T follicular helper cell (primary cell): ENCODE results near the gene GALNT12.

Experiments used
- DNase-seq: peaks from one replicate; pipeline ENCODE4 v3.0.0-alpha.2; 2020; ENCODE audit warnings: low read depth

The GALNT12 gene

DNA sequence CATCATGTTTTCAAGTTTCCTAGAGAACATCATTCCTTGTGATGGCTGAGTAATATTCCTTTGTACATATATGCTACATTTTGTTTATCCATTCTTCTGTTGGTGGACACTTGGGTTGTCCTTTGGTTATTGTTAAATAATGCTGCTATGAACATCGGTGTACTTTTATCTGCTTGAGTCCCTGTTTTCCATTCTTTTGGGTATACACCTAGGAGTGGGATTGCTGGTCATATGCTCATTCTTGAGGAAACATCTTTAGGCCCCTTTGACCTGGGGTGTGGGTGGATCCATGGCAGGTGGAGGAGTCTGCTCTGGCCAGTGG is 25.3 kb downstream of the GALNT12 start:
- DNase-seq: no peak

- DNase-seq: no peak
Measured at GRCh38 chr9:98833090-98833956, 25.9 kb downstream of the GALNT12 start.

DNA sequence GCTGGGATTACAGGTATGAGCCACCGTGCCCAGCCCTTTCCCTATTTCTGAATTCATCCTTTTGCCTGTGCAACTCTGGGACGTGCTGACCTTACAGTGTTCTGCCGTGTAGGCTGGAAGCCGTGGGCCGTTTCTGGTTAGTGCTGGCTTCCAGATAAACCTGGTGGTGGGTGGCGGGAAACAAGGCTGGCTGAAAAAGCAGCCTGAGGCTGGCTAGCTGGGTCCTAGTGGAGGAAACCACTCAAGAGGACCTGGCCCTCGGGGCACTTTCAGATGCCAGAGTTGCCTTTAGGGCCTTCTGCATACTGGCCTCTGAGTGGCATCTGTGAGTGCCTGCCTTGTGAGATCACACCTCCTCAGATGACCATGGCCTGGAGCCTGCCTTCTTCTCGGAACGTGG is 26.9 kb downstream of the GALNT12 start:
- DNase-seq: no peak

DNA sequence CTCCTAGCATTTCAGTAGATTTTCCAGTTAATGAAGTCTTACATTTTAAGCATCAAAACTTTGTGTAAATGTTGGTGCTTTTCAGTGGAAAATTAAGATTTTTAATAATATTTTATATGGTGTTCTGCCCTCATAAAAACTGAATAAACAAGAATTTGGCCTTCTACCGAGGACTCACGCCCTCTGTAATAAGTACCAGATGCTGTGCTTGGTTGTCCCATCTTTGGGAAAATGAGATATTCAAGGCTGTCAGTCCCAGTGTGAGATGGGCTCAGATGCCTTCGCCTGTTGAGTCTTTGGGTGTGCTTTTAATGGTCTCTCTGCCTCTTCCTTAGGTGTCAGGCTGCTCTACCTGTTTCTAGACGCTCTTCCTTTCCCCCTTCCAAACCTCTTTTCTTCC is 28.7 kb downstream of the GALNT12 start:
- no peak for DNase-seq

GRCh38 chr9:98837516-98837915 is 30.0 kb downstream of the GALNT12 start:
- DNase-seq: no peak

- no peak for DNase-seq
Measured at GRCh38 chr9:98838155-98838867, 30.8 kb downstream of the GALNT12 start.

DNA sequence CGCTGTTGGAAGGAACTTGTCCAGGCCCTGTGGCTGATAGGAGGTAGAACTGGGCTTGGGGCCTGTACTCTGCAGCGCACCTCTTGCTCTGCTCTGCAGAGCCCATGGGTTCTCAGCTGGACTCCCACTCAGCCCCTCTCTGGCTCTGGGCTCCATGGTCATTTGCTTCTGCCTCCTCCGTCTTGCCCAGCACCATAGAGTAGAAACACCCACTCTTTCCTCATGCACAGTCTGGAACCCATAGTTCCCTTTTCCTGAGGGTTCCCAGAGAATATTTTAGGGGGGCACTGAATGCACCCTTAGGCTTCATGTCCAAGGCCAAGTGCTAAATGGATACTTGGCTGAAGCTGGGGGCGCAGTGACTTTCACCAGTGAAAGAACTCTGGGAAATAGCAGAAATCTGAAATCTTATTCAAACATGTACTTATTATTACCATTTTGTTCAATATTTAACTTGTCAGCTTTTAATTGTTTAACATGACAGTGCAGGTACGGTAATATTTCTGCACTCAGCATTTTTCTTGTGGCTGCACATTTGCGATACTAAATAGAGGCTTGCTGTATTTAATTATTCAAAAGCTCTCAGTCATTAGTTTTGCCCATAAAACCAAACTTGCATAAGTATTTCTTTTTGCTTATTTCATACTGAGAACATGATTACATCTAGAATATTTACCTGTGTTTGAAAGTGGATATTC is 31.5 kb downstream of the GALNT12 start:
- no peak for DNase-seq

GRCh38 chr9:98839724-98840123 is 32.3 kb downstream of the GALNT12 start:
- DNase-seq: no peak

DNA sequence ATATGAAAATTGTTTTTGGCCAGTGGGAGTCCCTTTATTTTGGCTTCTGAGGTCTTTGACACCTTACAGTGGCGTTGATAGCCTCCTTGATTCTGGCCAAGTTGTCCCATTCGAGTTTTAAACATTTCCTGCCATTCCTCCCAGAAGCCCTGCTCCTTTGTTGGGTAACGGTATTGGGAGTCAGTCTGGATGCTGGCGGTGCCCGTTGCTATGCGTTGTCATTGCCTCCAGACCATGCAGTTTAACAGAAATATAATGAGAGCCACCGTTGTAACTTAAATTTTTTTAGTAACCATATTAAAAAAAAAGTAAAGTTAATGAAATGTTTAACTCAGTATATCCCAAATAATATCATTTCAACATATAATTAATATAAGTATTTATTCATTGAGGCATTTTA is 35.0 kb downstream of the GALNT12 start:
- no peak for DNase-seq

- no peak for DNase-seq
Measured at GRCh38 chr9:98846081-98846480, 38.6 kb downstream of the GALNT12 start.

DNA sequence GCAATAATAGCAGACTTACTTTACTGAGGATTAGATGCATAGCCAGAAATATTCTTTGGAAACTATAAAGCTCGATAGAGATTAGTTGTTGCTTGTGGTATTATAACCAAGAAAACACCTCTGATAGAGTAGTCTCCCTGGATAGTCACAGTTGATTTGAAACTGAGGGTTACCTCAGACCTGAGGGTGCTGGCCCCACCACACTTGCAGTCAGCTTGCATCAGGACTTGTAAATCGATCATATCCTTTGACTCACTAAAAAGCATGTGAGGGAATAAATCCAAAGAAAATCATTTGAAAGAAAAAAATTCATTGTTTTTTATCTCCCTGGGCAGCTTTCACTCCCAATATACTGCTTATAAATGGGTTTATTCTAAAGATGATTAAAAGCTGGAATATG is 39.4 kb downstream of the GALNT12 start:
- DNase-seq: no peak

GRCh38 chr9:98848450-98849149 is 41.1 kb downstream of the GALNT12 start:
- peak; percentile 55 for DNase-seq

GRCh38 chr9:98849563-98849962 is 42.1 kb downstream of the GALNT12 start:
- DNase-seq: no peak

- no peak for DNase-seq
Measured at GRCh38 chr9:98850851-98851729, 43.6 kb downstream of the GALNT12 start.

DNA sequence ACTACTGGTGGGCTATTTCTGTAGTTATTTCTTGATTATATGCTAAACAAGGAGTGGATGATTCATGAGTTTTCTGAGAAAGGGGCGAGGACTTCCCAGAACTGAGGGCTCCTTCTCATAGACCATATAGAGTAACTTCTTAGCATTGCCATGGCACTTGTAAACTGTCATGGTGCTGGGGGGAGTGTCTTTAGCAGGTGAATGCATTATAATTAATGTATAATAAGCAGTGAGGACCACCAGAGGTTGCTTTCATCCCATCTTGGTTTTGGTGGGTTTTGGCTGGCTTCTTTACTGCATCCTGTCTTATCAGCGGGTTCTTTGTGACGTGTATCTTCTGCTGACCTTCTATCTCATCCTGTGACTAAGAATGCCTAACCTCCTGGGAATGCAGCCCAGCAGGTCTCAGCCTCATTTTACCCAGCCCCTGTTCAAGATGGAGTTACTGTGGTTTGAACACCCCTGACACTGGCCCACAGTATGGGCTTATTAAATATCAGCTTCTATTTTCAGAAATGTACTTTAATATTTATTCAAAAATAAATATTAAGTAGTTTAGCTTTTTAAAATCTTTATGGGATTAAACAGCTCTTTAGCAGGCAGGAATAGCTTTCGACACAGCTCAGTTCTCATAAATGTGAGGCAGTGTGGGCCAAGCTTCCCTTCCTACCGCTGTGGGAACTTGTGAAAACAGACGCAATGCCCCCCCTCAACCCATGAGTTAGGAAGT is 44.4 kb downstream of the GALNT12 start:
- DNase-seq: no peak

DNA sequence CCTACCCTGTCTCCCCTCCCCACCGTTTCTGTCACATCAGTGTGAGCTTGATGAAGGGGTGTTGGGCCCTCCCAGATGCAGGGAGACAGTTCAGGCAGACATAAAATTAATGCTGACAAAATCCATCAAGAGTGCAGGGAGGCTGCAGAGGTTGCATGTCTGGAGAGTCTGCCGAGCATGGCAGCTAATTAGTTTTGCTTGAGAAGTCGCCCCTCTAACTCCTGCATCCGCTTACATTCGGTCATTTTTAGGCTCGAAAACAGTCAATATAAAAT is 44.9 kb downstream of the GALNT12 start:
- DNase-seq: no peak

- no peak for DNase-seq
Measured at GRCh38 chr9:98852961-98853360, 45.5 kb downstream of the GALNT12 start.

DNA sequence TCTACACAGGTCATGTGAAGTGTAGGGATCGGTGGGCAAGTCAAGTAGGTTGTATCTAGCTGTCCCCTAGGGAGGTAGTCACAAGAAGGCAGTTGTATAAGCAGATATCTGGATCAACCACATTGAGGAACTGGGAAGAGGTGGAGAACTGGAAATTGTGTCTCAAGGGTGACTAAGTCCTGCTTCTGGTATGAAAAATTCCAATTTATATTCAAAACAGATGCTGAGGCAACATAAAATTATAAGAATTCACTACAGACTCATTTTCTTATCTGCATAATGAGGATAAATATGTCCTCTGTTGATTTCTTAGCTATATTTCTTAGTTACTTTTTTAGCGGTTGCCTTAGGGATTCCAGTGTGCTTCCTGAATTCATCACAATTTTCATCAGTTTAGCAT is 46.8 kb downstream of the GALNT12 start:
- DNase-seq: no peak

GRCh38 chr9:98855592-98855991 is 48.1 kb downstream of the GALNT12 start:
- no peak for DNase-seq

DNA sequence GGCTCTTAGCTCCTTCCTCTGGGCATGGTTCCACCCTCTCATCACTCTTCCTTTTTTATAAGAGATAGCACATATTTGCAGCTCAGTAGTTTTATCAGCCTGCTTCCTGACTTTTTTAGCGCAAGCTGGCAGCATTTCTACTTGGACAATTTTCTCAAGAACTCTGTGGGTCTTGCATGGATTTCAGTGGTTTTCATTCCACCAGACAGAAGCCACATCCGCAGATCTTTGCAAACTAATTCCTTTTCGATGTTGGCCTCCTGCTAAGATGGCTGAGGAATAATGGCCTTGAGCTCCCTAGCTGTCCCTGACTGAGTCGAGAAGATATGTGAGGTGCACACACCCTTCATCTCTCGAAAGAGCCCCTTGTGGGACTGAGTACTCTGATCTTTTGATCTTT is 49.5 kb downstream of the GALNT12 start:
- no peak for DNase-seq

DNA sequence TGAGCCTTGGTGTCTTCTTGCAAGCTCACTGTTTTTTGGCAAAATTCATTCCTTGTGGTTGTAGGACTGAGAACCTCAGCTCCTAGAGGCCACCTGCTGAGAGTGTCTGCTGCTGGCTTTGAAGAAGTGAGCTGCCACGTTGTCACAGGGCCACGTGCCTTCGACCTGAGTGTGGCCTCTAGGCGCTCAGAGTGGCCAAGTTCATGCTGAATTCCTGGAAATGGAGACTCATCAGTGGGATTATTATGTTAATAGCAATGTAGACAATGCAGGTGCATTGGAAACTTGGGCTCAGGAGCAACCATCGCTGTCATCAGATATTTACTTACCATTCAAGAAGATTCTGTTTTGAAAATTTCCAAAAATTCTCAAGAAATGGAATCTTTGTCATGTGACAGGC is 52.5 kb downstream of the GALNT12 start:
- no peak for DNase-seq
